Subcutaneous adipose tissue (tissue), 4 donors: ENCODE results near the gene CCDC107. TPM values are rescaled to one million over a fixed set of nuclear protein-coding genes. Genes with fewer than 3 reads are reported as not detected.

Experiments
- CTCF ChIP-seq: fragments of 450-650 bp; IDR thresholded peaks from one replicate; pipeline ENCODE4 v1.5.1; 2016; ENCODE audit warnings: low read depth, mild to moderate bottlenecking, control low read depth, antibody characterized with exemption, moderate library complexity
- total RNA-seq, 4 donors: library from RNA; depleted of rRNA; stranded (reverse); fragments of >200 nt; gene quantifications; one replicate each; pipeline ENCODE4 v1.1.0, GENCODE V29; 2016

Gene CCDC107
- total RNA-seq, 4 donors from 2014 or later: 60.7 to 119 (median 97.2) TPM

- TF ChIP-seq CTCF: no peak
Measured at GRCh38 chr9:35690614-35691333, 32.7 kb downstream of the CCDC107 start.

- no peak for TF ChIP-seq CTCF
Measured at GRCh38 chr9:35691334-35691650, 33.2 kb downstream of the CCDC107 start.

GRCh38 chr9:35691757-35692301 is 33.7 kb downstream of the CCDC107 start:
- TF ChIP-seq CTCF: no peak

DNA sequence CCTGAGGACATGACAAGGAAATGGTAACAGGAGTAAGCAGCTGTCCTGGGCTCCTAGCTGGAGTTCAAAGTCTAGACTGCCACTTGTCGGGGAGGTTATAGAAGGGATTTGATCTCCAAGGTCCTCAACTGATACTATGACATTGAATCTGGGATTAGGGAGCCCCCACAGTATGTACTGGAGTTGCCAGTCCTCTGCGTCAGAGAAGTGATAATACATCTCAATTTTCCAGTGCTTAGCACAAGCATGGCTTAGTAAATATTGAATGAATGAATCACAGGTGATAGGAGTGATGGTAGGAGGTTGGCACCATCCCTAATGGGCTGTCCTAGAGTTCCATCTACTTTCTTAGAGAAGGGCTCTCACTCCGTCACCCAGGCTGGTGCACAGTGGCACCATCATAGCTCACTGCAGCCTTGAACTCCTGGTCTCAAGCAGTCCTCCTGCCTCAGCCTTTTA is 37.9 kb downstream of the CCDC107 start:
- TF ChIP-seq CTCF: no peak

- TF ChIP-seq CTCF: no peak
Measured at GRCh38 chr9:35696520-35697215, 38.6 kb downstream of the CCDC107 start.

DNA sequence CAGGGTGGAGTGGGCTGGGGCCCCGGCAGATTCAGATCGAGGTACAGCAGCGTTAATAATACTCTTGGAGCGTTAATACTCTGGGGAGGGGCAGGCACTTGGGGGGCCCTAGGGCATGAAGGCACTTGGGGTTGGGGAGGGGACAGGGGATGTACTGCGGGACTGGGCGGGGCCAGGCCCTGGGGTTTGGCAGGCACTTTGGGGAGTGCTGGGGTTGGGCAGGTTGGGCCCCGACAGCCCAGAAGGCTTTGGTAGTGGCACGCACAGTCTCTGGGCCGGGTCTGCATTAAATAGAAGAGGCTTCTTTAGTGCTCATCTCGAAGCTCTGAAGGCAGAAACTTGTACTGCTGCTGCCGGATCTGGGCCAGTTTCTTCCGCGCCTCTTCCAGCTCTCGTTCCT is 39.4 kb downstream of the CCDC107 start:
- no peak for TF ChIP-seq CTCF

GRCh38 chr9:35698231-35698630 is 40.1 kb downstream of the CCDC107 start:
- no peak for TF ChIP-seq CTCF
